Measurements from ENCODE around the gene GOLGA5. TPM values are rescaled to one million over a fixed set of nuclear protein-coding genes. Genes with fewer than 3 reads are reported as not detected.
"Not testable (repeated sequence)": the region's sequence is repeated elsewhere in the genome, so short reads cannot be mapped to it uniquely, and the experiment has no call there.

GOLGA5 gene
- total RNA-seq, 2 donors from 2014 or later, result 32.9 to 49.4 TPM

- H3K4me1 ChIP-seq, result no peaks in the 10 kb centered on the region
- TF ChIP-seq CTCF (IDR thresholded peaks at IDR 0.05), result no peak
- no peaks in the 10 kb centered on the region for H3K9me3 ChIP-seq
- no peak overlapping the region for H3K9ac ChIP-seq (ENCODE audit: low read depth in 2 of 2, low read length in 2 of 2)
- H3K27ac ChIP-seq, result peak overlapping the region; percentile 22
- intact Hi-C loops (cut with DNase I), result no loop called here
- DNase-seq, result no peak
- H3K36me3 ChIP-seq, result no peaks in the 10 kb centered on the region
- H3K27me3 ChIP-seq, result no peaks in the 10 kb centered on the region
- H3K4me3 ChIP-seq, result no peak overlapping the region
Measured at GRCh38 chr14:92774572-92774971, 19.5 kb upstream of the GOLGA5 start.

DNA sequence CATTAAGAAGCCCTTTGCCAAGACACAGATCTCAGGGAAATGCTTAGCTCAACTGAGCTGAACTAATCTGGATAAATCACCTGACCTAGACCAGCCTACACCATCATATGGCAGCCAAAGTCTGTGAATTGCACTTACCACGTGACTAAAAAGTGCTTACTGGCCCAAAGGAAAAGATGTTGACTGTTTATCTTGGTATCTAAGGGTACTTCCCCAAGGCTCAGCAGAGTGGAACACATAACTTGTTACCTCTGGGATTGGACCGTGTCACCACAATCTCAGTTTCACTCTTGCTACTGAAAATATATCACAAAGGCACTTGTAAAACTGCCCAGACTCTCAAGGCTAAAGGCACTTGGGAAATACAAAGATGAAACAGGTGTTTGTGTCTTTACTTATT lies 18.8 kb upstream of the GOLGA5 start:
- H3K4me3 ChIP-seq; H3K27ac ChIP-seq; H3K9ac ChIP-seq (ENCODE audit: low read depth in 2 of 2, low read length in 2 of 2); H3K4me1 ChIP-seq; H3K27me3 ChIP-seq; H3K9me3 ChIP-seq; intact Hi-C loops (cut with DNase I); DNase-seq; H3K36me3 ChIP-seq: not testable (repeated sequence)

GRCh38 chr14:92778868-92779565 lies 15.1 kb upstream of the GOLGA5 start:
- H3K9me3 ChIP-seq; H3K27ac ChIP-seq; H3K27me3 ChIP-seq; intact Hi-C loops (cut with DNase I); H3K9ac ChIP-seq (ENCODE audit: low read depth in 2 of 2, low read length in 2 of 2); H3K4me3 ChIP-seq; H3K4me1 ChIP-seq; DNase-seq; H3K36me3 ChIP-seq: not testable (repeated sequence)

GRCh38 chr14:92780444-92781232 lies 13.5 kb upstream of the GOLGA5 start:
- Histone ChIP-seq H3K4me1 (no peaks in the 10 kb centered on the region), H3K9me3 (no peaks in the 10 kb centered on the region), H3K9ac (ENCODE audit: low read depth in 2 of 2, low read length in 2 of 2) (no peak overlapping the region), H3K27me3 (no peaks in the 10 kb centered on the region), H3K27ac (no peak overlapping the region), H3K36me3 (no peaks in the 10 kb centered on the region), H3K4me3 (no peak overlapping the region)
- no peak for DNase-seq
- intact Hi-C loops (cut with DNase I), result no loop called here
- no peak for TF ChIP-seq CTCF (IDR thresholded peaks at IDR 0.05)

DNA sequence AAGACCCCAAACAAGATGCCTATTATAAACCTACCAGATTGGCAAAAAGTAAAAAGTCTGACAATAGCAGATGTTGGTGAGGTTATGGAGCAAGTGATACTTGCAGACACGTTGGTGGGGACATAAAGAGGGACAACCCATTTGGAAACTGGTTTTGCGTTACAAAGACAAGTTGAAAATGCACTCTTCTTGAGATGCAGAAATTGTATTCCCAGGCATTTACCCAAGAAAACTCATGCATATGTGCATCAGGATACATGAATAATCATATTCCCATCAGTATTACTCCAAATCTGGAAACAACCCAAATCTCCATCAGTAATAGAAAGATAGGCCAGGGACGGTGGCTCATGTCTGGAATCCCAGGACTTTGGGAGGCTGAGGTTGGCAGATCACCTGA lies 12.8 kb upstream of the GOLGA5 start:
- no peak for TF ChIP-seq CTCF (IDR thresholded peaks at IDR 0.05)
- intact Hi-C loops (cut with DNase I), result no loop called here
- no peak overlapping the region for H3K27ac ChIP-seq
- H3K4me3 ChIP-seq, result no peak overlapping the region
- H3K36me3 ChIP-seq, result no peaks in the 10 kb centered on the region
- no peaks in the 10 kb centered on the region for H3K4me1 ChIP-seq
- no peak for DNase-seq
- H3K27me3 ChIP-seq, result no peaks in the 10 kb centered on the region
- no peak overlapping the region for H3K9ac ChIP-seq (ENCODE audit: low read depth in 2 of 2, low read length in 2 of 2)
- no peaks in the 10 kb centered on the region for H3K9me3 ChIP-seq

DNA sequence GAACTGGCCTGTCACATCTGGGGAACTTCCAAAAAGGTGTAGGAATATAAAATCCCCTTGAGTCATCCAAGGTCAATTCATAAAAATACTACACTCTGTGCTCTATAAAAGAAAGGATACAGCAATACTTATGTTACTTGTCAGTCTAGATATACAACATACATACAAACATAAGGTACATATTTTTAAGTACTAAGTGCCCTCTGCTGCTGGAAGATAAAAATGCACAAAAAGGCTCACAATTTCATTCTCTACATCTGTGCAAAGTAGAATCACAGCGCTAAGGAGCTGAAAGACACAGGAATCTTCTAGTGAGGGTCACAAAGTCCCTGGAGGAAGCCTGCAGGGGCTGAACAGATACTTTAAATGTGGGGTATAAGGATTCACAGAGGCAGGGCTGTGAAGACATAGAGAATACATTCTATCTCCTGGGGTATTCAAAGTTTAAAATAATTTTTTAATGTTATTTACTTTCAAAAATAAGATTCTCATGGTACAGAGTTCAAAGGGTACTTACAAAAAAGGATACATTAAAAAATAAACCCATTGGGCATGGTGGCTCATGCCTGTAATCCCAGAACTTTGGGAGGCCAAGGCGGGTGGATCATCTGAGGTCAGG lies 10.2 kb upstream of the GOLGA5 start:
- DNase-seq, result peak; percentile 59
- intact Hi-C loops (cut with DNase I), result loop anchor here (2.0 kb wide), 1 partner anchor 69 kb away; no protein-coding TSS in a partner anchor
- no peaks in the 10 kb centered on the region for H3K36me3 ChIP-seq
- TF ChIP-seq CTCF (IDR thresholded peaks at IDR 0.05), result peak; percentile 61
- no peaks in the 10 kb centered on the region for H3K4me1 ChIP-seq
- H3K4me3 ChIP-seq, result no peak overlapping the region
- no peak overlapping the region for H3K27ac ChIP-seq
- no peaks in the 10 kb centered on the region for H3K9me3 ChIP-seq
- H3K9ac ChIP-seq (ENCODE audit: low read depth in 2 of 2, low read length in 2 of 2), result no peak overlapping the region
- H3K27me3 ChIP-seq, result no peaks in the 10 kb centered on the region

All from colonic mucosa (tissue), 4 donors.